ENCODE measurements around the gene KATNB1.

DNA sequence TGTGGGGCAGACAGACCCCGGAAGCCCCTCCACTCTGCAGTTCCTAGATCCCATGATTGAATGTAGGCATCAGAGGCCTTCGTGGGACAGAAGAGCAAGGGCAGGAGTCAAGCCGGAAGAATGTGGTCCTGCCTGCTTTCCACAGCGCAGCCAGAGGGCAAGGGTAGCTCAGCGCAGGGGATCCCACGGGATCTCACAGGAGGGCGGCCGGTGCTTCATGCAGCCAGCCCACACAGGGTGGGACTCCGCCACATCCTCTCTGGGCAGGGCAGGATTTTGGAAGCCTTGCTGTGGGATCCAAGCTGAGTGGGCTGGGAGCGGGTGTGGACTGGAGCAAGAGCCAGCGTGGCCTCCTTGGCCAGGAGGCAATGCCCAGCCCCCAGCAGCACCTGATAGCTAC is 13.0 kb downstream of the KATNB1 start:
- TF ChIP-seq, protein P1, sequence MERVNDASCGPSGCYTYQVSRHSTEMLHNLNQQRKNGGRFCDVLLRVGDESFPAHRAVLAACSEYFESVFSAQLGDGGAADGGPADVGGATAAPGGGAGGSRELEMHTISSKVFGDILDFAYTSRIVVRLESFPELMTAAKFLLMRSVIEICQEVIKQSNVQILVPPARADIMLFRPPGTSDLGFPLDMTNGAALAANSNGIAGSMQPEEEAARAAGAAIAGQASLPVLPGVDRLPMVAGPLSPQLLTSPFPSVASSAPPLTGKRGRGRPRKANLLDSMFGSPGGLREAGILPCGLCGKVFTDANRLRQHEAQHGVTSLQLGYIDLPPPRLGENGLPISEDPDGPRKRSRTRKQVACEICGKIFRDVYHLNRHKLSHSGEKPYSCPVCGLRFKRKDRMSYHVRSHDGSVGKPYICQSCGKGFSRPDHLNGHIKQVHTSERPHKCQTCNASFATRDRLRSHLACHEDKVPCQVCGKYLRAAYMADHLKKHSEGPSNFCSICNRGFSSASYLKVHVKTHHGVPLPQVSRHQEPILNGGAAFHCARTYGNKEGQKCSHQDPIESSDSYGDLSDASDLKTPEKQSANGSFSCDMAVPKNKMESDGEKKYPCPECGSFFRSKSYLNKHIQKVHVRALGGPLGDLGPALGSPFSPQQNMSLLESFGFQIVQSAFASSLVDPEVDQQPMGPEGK (CRISPR knock-in tag; IDR thresholded peaks at IDR 0.05; ENCODE audit: borderline replicate concordance), result no peak
- no peak for TF ChIP-seq BACH2 (CRISPR knock-in tag; IDR thresholded peaks at IDR 0.05; ENCODE audit: borderline replicate concordance)
- no peak for TF ChIP-seq RARB (CRISPR knock-in tag; IDR thresholded peaks at IDR 0.05)
- TF ChIP-seq ZFP3 (CRISPR knock-in tag; IDR thresholded peaks at IDR 0.05), result no peak
- TF ChIP-seq ZFP30 (CRISPR knock-in tag; IDR thresholded peaks at IDR 0.05), result no peak
- TF ChIP-seq ARNTL (CRISPR knock-in tag; IDR thresholded peaks at IDR 0.05; ENCODE audit: borderline replicate concordance, low read depth), result no peak
- TF ChIP-seq, protein P2, sequence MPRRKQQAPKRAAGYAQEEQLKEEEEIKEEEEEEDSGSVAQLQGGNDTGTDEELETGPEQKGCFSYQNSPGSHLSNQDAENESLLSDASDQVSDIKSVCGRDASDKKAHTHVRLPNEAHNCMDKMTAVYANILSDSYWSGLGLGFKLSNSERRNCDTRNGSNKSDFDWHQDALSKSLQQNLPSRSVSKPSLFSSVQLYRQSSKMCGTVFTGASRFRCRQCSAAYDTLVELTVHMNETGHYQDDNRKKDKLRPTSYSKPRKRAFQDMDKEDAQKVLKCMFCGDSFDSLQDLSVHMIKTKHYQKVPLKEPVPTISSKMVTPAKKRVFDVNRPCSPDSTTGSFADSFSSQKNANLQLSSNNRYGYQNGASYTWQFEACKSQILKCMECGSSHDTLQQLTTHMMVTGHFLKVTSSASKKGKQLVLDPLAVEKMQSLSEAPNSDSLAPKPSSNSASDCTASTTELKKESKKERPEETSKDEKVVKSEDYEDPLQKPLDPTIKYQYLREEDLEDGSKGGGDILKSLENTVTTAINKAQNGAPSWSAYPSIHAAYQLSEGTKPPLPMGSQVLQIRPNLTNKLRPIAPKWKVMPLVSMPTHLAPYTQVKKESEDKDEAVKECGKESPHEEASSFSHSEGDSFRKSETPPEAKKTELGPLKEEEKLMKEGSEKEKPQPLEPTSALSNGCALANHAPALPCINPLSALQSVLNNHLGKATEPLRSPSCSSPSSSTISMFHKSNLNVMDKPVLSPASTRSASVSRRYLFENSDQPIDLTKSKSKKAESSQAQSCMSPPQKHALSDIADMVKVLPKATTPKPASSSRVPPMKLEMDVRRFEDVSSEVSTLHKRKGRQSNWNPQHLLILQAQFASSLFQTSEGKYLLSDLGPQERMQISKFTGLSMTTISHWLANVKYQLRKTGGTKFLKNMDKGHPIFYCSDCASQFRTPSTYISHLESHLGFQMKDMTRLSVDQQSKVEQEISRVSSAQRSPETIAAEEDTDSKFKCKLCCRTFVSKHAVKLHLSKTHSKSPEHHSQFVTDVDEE (CRISPR knock-in tag; IDR thresholded peaks at IDR 0.05), result no peak
- TF ChIP-seq, protein P3, sequence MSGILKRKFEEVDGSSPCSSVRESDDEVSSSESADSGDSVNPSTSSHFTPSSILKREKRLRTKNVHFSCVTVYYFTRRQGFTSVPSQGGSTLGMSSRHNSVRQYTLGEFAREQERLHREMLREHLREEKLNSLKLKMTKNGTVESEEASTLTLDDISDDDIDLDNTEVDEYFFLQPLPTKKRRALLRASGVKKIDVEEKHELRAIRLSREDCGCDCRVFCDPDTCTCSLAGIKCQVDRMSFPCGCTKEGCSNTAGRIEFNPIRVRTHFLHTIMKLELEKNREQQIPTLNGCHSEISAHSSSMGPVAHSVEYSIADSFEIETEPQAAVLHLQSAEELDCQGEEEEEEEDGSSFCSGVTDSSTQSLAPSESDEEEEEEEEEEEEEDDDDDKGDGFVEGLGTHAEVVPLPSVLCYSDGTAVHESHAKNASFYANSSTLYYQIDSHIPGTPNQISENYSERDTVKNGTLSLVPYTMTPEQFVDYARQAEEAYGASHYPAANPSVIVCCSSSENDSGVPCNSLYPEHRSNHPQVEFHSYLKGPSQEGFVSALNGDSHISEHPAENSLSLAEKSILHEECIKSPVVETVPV (CRISPR knock-in tag; IDR thresholded peaks at IDR 0.05), result no peak
- TF ChIP-seq SNAI2 (CRISPR knock-in tag; IDR thresholded peaks at IDR 0.05), result no peak
- TF ChIP-seq, protein P4, sequence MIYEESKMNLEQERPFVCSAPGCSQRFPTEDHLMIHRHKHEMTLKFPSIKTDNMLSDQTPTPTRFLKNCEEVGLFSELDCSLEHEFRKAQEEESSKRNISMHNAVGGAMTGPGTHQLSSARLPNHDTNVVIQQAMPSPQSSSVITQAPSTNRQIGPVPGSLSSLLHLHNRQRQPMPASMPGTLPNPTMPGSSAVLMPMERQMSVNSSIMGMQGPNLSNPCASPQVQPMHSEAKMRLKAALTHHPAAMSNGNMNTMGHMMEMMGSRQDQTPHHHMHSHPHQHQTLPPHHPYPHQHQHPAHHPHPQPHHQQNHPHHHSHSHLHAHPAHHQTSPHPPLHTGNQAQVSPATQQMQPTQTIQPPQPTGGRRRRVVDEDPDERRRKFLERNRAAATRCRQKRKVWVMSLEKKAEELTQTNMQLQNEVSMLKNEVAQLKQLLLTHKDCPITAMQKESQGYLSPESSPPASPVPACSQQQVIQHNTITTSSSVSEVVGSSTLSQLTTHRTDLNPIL (CRISPR knock-in tag; IDR thresholded peaks at IDR 0.05; ENCODE audit: low read depth), result no peak
- no peak for TF ChIP-seq GLIS3 (CRISPR knock-in tag; IDR thresholded peaks at IDR 0.05)
- TF ChIP-seq TCF4 (CRISPR knock-in tag; IDR thresholded peaks at IDR 0.05; ENCODE audit: borderline replicate concordance), result no peak
